Pancreas (tissue), 10 donors: ENCODE data around the gene GSTP1. TPM values are rescaled to one million over a fixed set of nuclear protein-coding genes. Genes with fewer than 3 reads are reported as not detected.

Experiments used
- ATAC-seq, 4 donors: fragments of 200-7000 bp; cut with Tn5 transposase; one replicate each; pipeline versions ENCODE4 v1.8.0 to v1.9.1; 2020; ENCODE audit warnings: mild to moderate bottlenecking in 4 of 4, moderate library complexity in 4 of 4
- DNase-seq, 6 donors: peaks; one replicate each; pipeline ENCODE4 v3.0.0-alpha.2; 2020
- FAIRE-seq: peaks from 2 replicates; lab custom pipeline; 2012; peaks lifted over from hg19 to GRCh38; lab: Jason Lieb, UNC
- H3K27ac ChIP-seq, 4 donors: fragments of 200-600 bp; sonication (generic); 1 replicate in 3 of 4; 2 replicates in 1 of 4; pipeline versions ENCODE4 v1.5.0 to v1.8.0; 2020
- H3K27me3 ChIP-seq, 4 donors: fragments of 200-600 bp; one replicate each; pipeline ENCODE4 v1.8.0; 2021
- H3K36me3 ChIP-seq, 3 donors: fragments of 200-600 bp; sonication (generic) in 1 of 3; one replicate each; pipeline versions ENCODE4 v1.5.0 to v1.8.0; 2020 to 2021
- H3K4me1 ChIP-seq, 3 donors: fragments of 200-600 bp; one replicate each; pipeline ENCODE4 v1.8.0; 2021
- H3K4me3 ChIP-seq, 4 donors: fragments of 200-600 bp; sonication (generic) in 2 of 4; one replicate each; pipeline versions ENCODE4 v1.5.0 to v1.8.0; 2020 to 2021
- H3K9me3 ChIP-seq, 4 donors: fragments of 200-600 bp; one replicate each; pipeline ENCODE4 v1.8.0; 2021
- WGBS, 2 donors: extraction: QIAGEN DNeasy Blood & Tissue Kit; methylation state at CpG; one replicate each; pipeline ENCODE4 v1.1.7; 2013; 5-methylcytosine and 5-hydroxymethylcytosine counted together
- intact Hi-C, 3 donors: fragments of 100-400 bp; cut with DNase I; formaldehyde crosslinking; loops; one replicate each; pipeline versions ENCODE4 v1.11.1 to v1.14.2; 2022
- polyA plus RNA-seq, 2 donors: library from polyadenylated mRNA; stranded (reverse); fragments of 200-250 nt; gene quantifications; one replicate each; pipeline ENCODE4 v1.2.3, GENCODE V29; 2013
- total RNA-seq, 6 donors: library from RNA; stranded (reverse); fragmentation: NEBNext Ultra II Directional in 4 of 6; extraction: Animal tissue kit (Norgen Biotek cat#: 25700) in 4 of 6; gene quantifications; one replicate each; pipeline versions ENCODE4 v1.2.1 to v1.2.4, GENCODE V29; 2021 to 2023
- TF ChIP-seq, protein P1 (sequence below), 4 donors: fragments of 200-600 bp; sonication (generic) in 3 of 4; IDR thresholded peaks; one replicate each; pipeline versions ENCODE4 v1.5.0 to v1.8.0; 2021; ENCODE audit warnings: antibody characterized with exemption in 4 of 4
- donor health status: healthy with polysubstance abuse.
- donor health status: DM: no; HTN: no; CAD: no; lungs with moderate emphysema.
- donor health status: DM: no; HTN: no; CAD: no.
- donor health status: control.
- donor health status: control.
- donor health status: Bipolar disorder and iron deficiency.
- donor health status: DM: yes; HTN: yes; CAD: no.
- donor health status: DM: no; HTN: no; CAD: no.
- donor health status: DM: no; HTN: no; CAD: no.
- donor health status: DM: yes; HTN: yes; CAD: no.

GSTP1 gene
- total and polyA plus RNA-seq, 8 donors, result 169 to 350 (median 240) TPM

DNA sequence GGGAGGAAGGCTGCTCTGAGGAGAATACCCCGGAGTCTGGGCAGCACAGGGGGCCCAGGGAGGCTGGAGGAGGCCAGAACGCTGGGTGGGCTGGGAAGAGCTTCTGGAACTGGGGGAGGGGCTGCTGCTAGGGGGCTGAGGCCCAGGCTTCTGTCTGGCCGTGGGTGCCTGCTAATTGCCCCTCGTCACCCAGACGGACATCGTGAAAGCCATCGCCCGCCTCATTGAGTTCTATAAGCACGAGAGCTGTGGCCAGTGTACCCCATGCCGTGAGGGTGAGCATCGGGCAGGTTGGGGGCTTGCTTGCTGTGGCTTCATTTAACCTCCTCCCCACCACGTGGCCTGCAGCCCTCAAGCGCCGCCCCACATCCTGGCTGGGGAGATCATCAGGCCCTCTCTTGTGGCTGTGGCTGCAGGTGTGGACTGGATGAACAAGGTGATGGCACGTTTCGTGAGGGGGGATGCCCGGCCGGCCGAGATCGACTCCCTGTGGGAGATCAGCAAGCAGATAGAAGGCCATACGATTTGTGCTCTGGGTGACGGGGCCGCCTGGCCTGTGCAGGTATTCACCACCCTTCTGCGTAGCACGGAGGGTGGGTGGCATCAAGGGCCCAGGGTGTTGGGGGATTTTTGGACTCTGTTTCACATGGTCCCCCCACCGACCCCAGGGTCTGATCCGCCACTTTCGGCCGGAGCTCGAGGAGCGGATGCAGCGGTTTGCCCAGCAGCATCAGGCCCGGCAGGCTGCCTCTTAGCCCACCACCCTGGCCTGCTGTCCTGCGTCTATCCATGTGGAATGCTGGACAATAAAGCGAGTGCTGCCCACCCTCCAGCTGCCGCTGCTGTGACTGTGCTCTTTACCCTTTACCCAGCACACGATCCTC lies 28.3 kb downstream of the GSTP1 start:
- FAIRE-seq, result no peak
- no peak for ATAC-seq
- peak in 2 of 6 donors; percentile 31 to 70 for DNase-seq
- intact Hi-C loops, result no loop called here
- TF ChIP-seq, protein P1, sequence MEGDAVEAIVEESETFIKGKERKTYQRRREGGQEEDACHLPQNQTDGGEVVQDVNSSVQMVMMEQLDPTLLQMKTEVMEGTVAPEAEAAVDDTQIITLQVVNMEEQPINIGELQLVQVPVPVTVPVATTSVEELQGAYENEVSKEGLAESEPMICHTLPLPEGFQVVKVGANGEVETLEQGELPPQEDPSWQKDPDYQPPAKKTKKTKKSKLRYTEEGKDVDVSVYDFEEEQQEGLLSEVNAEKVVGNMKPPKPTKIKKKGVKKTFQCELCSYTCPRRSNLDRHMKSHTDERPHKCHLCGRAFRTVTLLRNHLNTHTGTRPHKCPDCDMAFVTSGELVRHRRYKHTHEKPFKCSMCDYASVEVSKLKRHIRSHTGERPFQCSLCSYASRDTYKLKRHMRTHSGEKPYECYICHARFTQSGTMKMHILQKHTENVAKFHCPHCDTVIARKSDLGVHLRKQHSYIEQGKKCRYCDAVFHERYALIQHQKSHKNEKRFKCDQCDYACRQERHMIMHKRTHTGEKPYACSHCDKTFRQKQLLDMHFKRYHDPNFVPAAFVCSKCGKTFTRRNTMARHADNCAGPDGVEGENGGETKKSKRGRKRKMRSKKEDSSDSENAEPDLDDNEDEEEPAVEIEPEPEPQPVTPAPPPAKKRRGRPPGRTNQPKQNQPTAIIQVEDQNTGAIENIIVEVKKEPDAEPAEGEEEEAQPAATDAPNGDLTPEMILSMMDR (IDR thresholded peaks at IDR 0.05), result no peak
- WGBS, 2 donors, result 89 to 90% methylated on average over 37 of the region's 37 CpGs
- peaks cover 0 to 7% (median 0%) of the 10 kb centered on the region in 3 donors for H3K4me1 ChIP-seq
- H3K4me3 ChIP-seq, result no peak overlapping the region
- peaks cover 5 to 26% (median 15%) of the 10 kb centered on the region in 3 donors for H3K36me3 ChIP-seq
- no peak overlapping the region for H3K27ac ChIP-seq
- H3K27me3 ChIP-seq, result no peaks in the 10 kb centered on the region
- no peaks in the 10 kb centered on the region for H3K9me3 ChIP-seq

DNA sequence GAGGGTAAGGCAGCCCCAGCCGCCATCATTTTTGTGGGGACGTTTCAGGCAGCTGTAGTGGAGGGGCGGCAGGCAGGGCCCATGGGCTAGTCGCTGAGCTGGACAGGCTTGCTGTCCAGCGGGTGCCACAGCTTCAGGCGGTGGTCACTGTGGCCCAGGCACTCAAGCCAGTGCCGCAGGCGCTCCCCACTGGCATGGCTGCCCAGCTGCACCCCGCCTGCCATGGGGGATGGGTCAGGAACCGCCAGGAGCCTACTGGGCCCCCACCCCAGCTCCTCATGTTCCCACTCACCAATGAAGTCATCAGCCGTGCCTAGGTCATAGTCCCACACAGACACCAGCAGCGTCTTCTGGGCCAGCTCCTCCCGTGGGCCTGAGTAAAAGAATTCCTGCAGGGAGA lies 29.1 kb downstream of the GSTP1 start:
- intact Hi-C loops, result no loop called here
- no peaks in the 10 kb centered on the region for H3K27me3 ChIP-seq
- peaks cover 5 to 26% (median 15%) of the 10 kb centered on the region in 3 donors for H3K36me3 ChIP-seq
- no peaks in the 10 kb centered on the region for H3K9me3 ChIP-seq
- DNase-seq (peak in 2 of 6 donors; percentile 39 to 73), ATAC-seq (no peak), FAIRE-seq (no peak)
- H3K4me3 ChIP-seq, result no peak overlapping the region
- no peak overlapping the region for H3K27ac ChIP-seq
- WGBS, 2 donors, result 91 to 92% methylated on average over 12 to 13 of the region's 13 CpGs
- H3K4me1 ChIP-seq, result peaks cover 0 to 3% (median 0%) of the 10 kb centered on the region in 3 donors
- TF ChIP-seq, protein P1 (IDR thresholded peaks at IDR 0.05), result no peak

DNA sequence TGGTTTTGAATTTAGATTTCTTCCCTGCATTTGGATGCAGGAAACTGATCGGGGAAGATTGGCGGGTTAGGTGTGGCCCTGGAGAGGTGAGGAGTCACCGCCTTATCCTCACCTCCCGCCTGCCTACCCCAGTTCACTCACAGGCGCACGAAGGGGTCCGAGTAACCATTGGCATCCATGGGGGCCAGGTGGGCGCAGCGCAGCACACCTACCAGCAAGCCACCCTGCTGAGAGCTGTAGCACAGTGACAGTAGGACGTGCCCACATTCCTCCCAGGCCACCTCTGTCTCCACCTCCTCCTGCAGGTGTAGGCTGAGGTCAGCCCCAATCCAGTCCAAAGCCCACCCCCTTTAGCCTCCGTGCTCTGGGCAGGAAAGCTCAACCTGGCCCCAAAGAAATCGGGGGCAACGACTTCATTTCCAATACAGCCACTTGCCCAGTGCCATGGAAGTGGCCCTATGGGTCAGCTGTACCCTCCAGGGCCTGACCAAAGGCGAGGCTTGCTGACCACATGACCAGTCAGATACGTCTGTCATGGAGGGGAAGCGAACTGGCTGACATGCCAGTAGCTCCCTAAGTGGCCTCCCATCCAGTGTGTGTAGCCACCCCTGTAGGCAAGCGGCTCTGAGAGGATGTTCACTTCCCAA lies 29.8 kb downstream of the GSTP1 start:
- DNase-seq, result peak in 2 of 6 donors; percentile 33 to 63
- peaks cover 5 to 26% (median 15%) of the 10 kb centered on the region in 3 donors for H3K36me3 ChIP-seq
- TF ChIP-seq, protein P1 (IDR thresholded peaks at IDR 0.05), result no peak
- peak overlapping the region in 1 of 4 donors; percentile 26 for H3K4me3 ChIP-seq
- intact Hi-C loops, result no loop called here
- peak; percentile 3 to 11 (median 8) for ATAC-seq
- H3K4me1 ChIP-seq, result no peaks in the 10 kb centered on the region
- H3K9me3 ChIP-seq, result no peaks in the 10 kb centered on the region
- H3K27ac ChIP-seq, result peak overlapping the region; percentile 49 to 83 (median 70)
- H3K27me3 ChIP-seq, result no peaks in the 10 kb centered on the region
- WGBS, 2 donors, result 80 to 87% methylated on average over 17 of the region's 17 CpGs
- FAIRE-seq, result no peak

DNA sequence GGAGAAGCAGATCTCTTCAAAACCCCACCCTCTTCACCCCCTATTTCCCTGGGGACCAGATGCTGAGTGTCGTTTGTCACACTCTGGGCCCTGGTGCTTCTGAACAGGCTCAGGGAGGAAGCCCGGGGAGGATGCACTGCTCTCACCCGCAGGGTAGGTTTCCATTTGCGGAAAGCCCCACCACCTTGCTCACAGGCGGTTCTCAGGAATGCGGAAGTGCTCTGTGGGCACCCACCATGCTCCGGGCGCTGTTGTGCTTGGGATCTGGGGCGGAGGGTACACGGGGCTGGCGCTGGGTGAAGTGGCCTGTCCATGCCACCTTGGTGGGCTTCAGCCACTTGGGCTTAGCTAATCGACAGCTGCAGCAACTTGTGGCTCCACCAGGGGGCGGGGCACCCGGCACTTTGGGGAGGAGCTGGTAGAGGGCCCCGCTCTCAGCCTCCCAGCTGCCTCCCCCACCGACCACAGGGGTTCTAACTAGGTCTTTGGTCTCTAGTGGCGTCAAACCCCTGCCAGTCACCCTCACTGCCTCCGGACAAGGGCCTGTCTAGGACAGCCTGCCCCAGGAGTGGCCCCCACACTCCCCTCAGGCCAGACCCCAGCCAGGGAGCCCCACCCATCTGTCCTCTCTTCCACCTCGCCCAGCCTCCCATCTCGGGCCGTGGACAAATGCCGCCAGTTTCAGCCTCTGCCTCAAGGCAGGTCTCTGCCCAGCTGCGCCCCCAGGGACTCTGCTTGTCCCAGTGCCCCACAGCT lies 30.5 kb downstream of the GSTP1 start:
- Histone ChIP-seq H3K36me3 (peaks cover 5 to 21% (median 15%) of the 10 kb centered on the region in 3 donors), H3K27ac (peak overlapping the region; percentile 49 to 83 (median 70)), H3K4me1 (no peaks in the 10 kb centered on the region), H3K27me3 (no peaks in the 10 kb centered on the region), H3K9me3 (no peaks in the 10 kb centered on the region), H3K4me3 (peak overlapping the region in 3 of 4 donors; percentile 4 to 28 (median 26))
- FAIRE-seq (no peak), DNase-seq (peak in 5 of 6 donors; percentile 57 to 84 (median 75)), ATAC-seq (peak; percentile 55 to 81 (median 73))
- TF ChIP-seq, protein P1 (IDR thresholded peaks at IDR 0.05), result peak; percentile 36 to 71 (median 59)
- intact Hi-C loops, result no loop called here
- WGBS, 2 donors, result 14 to 15% methylated on average over 23 of the region's 23 CpGs
